GM19455 (cell line): ENCODE results near the gene MISP3.

ENCODE experiments used
- ATAC-seq: cut with Tn5 transposase; IDR thresholded peaks from one replicate; pipeline ENCODE4 v1.9.1; 2021; ENCODE audit not compliant: unreplicated experiment

Gene MISP3

DNA sequence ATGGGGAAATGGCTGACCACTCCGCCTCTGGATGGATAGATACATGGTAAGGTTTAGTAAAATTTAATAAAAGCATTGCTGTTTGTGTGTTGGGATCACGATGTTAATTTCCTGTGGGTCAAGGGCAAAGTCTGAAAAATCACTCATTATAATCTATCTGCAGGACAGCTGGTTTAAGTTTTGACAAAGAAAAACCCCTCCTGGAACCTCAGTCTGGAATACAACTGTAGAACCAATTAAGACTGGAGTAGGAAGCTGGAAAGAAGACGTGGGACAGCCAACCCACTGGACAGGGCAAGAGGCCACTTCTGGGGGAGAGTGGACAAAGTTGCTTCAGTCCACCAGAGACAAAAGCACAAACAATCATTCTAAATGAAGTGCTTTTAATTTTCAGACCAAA is 46.6 kb downstream of the MISP3 start:
- ATAC-seq, result no peak

DNA sequence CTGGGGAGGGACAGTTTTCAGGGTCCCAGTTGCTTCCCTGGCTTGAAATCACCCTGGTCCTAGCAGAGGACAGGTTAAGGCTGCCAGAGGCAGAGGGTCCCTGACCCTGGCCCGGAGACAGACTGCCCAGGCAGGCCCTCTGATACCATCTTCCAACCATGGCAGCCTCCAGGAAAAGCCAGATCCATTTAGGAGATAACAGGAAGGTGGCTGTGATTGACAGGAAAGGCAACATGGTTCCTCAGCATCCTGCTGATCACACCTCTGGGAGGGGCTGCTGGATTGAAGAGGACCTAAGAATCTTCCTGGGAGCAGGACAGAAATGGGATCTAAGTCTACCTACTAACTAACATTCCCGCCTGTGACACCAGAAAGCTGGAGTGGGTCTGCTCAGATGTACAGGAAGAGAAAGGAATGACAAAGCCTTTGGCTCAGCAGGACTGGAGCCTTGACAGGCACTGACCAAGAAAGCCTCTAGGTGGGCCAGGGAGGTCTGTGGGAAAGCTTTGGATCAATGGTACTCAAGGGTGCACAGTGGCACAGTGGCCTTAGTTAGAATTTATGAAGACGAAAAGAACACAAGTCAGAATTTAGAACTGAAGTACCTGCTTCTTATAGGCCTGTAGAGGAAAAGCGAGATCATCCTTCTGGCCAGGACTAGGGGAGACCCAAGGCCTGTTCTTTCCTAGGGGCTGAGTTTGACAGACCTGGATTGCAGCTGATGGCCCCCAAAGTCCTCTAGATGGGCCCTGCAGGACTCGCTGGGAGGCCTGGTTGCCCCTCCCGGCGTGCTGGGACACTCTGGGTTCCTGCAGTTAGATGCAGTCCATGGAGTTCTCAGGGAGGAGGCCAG is 47.3 kb downstream of the MISP3 start:
- no peak for ATAC-seq

DNA sequence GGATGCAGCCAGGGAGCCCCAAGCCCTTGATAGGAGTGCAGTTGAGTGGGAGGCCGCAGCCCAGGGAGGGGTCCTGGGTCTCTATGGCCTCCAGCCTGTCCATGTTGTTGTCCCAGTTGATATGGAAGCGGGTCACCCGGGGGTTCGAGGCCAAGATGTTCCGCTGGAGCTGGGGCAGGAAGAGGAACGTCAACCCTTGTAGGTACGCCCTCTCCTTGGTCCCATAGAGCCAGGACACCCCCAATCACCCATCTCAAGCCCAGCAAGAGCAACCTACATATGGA is 47.9 kb downstream of the MISP3 start:
- ATAC-seq, result no peak

DNA sequence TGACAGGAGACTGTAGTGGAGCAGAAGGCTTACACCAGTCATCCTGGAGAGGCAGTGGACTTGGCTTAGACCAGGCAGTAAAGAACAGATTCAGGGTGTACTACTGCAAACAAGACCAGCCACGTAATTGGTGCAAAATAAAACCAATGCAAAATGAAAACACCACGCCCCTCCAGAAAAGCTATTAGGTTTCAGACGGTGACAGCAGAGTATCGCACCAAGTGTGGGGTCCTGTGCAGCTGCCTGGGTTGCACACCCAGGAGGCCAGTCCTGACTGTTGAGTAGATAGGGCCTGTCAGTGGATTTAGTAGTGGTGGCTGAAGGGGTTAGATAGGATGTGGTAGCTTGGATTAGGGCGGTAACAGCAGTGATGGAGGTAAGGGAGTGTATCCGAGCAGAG is 50.3 kb downstream of the MISP3 start:
- no peak for ATAC-seq
